ENCODE data around the gene IFT88. TPM values are rescaled to one million over a fixed set of nuclear protein-coding genes. Genes with fewer than 3 reads are reported as not detected.

Gene IFT88
- total and polyA plus RNA-seq, 2 of the 8 experiments (the other 6 are each of a cell fraction or from before 2014, with no cell fraction given) = 1.7 to 5.8 TPM

DNA sequence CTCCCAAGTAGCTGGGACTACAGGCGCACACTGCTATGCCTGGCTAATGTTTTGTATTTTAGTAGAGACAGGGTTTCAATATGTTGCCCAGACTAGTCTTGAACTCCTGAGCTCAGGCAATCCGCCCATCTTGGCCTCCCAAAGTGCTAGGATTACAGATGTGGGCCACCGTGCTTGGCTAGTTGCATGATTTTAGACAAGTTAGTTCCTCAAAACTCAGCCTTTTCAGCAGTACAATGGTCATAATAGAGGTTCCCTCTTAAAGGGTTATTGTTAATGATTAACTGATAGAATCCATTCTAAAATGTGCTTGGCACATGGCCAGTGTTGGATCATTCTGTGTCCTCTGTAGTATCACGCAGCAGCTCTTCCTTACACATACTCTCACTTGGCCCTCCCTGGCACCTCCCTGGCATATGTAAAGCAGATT is 19.5 kb upstream of the IFT88 start (continued):
- no peak for TF ChIP-seq RBBP5 (IDR thresholded peaks at IDR 0.05; ENCODE audit: borderline replicate concordance, low read depth, low read length)
- no peak for TF ChIP-seq SIX5 (IDR thresholded peaks at IDR 0.05; ENCODE audit: low read depth, low read length)
- TF ChIP-seq CBX5 (IDR thresholded peaks at IDR 0.05; ENCODE audit: low read depth, low read length) = no peak

Measured in H1 (cell line).